ENCODE measurements around the gene JOSD2.
A peak's percentile ranks its signal among the peaks of the same experiment; 100 is the strongest.

GRCh38 chr19:50537769-50538230, 26.8 kb upstream of the JOSD2 start:
- TF ChIP-seq CTCF (IDR thresholded peaks at IDR 0.05; ENCODE audit: insufficient read depth, low read length) (peak; percentile 86), POLR2AphosphoS5 (IDR thresholded peaks at IDR 0.05; ENCODE audit: low read depth) (no peak), GABPA (IDR thresholded peaks at IDR 0.05; ENCODE audit: low read depth) (no peak)

Data from HL-60 (cell line).